HEK293 (cell line): Measurements from ENCODE around the gene MIA3.

Experiments used
- CTCF ChIA-PET: fragments of 350-600 bp; formaldehyde crosslinking; extraction: SDS; loops from one replicate; lab custom pipeline; 2021; ENCODE audit warnings: antibody characterized with exemption; lab: Yijun Ruan, JAX
- POLR2A ChIA-PET: fragments of 300-600 bp; formaldehyde crosslinking; extraction: SDS; loops from one replicate; lab custom pipeline; 2020; ENCODE audit warnings: antibody characterized with exemption, inconsistent platforms; lab: Yijun Ruan, JAX
- H3K27ac ChIP-seq: fragments of 200-500 bp; sonication (Bioruptor generic); 2 replicates; pipeline ENCODE4 v1.5.1; 2014; ENCODE audit warnings: low read depth, low read length, control low read depth, inconsistent platforms; ENCODE audit errors: extremely low read depth
- H3K36me3 ChIP-seq, 2 experiments: fragments of 200-500 bp in 1 of 2; sonication (Bioruptor generic) in 1 of 2; 1 replicate in 1 of 2; 2 replicates in 1 of 2; pipeline ENCODE4 v1.5.1; 2014 to 2017; ENCODE audit warnings: inconsistent platforms in 2 of 2, low read length in 2 of 2; ENCODE audit not compliant: control insufficient read depth in 2 of 2, insufficient read depth in 1 of 2
- H3K4me1 ChIP-seq: fragments of 200-500 bp; sonication (Bioruptor generic); 2 replicates; pipeline ENCODE4 v1.5.1; 2014; ENCODE audit warnings: mild to moderate bottlenecking, low read length, inconsistent platforms; ENCODE audit not compliant: control insufficient read depth, insufficient read depth
- H3K4me3 ChIP-seq: 2 replicates; pipeline ENCODE4 v1.5.1; 2011; ENCODE audit warnings: low read depth, mild to moderate bottlenecking, control low read depth, low read length, moderate library complexity
- H3K9me3 ChIP-seq: fragments of 200-500 bp; sonication (Bioruptor generic); 2 replicates; pipeline ENCODE4 v1.5.1; 2014; ENCODE audit warnings: low read depth, low read length, inconsistent platforms; ENCODE audit not compliant: control insufficient read depth, insufficient read depth
- BCL11A ChIP-seq: fragments of 450-650 bp; formaldehyde crosslinking; IDR thresholded peaks from 2 replicates; pipeline ENCODE4 v1.5.1; 2016; ENCODE audit warnings: low read depth, missing biosample characterization, missing genetic modification characterization
- CTCF ChIP-seq: fragments of 450-650 bp; formaldehyde crosslinking; IDR thresholded peaks from 2 replicates; pipeline ENCODE4 v1.5.1; 2016; ENCODE audit warnings: missing biosample characterization, missing genetic modification characterization
- GFI1B ChIP-seq: fragments of 450-650 bp; formaldehyde crosslinking; IDR thresholded peaks from 2 replicates; pipeline ENCODE4 v1.5.1; 2016; ENCODE audit warnings: missing biosample characterization, missing genetic modification characterization
- GLI4 ChIP-seq: fragments of 450-650 bp; formaldehyde crosslinking; IDR thresholded peaks from 2 replicates; pipeline ENCODE4 v1.5.1; 2016; ENCODE audit warnings: missing biosample characterization, missing genetic modification characterization
- GLIS1 ChIP-seq: fragments of 450-650 bp; formaldehyde crosslinking; IDR thresholded peaks from 2 replicates; pipeline ENCODE4 v1.5.1; 2016; ENCODE audit warnings: missing biosample characterization, missing genetic modification characterization
- HOXD13 ChIP-seq: sonication (generic); formaldehyde crosslinking; IDR thresholded peaks from 2 replicates; pipeline ENCODE4 v1.8.0; 2022; ENCODE audit warnings: missing genetic modification reagents, borderline replicate concordance
- SP7 ChIP-seq: fragments of 450-650 bp; formaldehyde crosslinking; IDR thresholded peaks from 2 replicates; pipeline ENCODE4 v1.5.1; 2016; ENCODE audit warnings: missing biosample characterization, missing genetic modification characterization
- WT1 ChIP-seq: fragments of 450-650 bp; formaldehyde crosslinking; IDR thresholded peaks from 2 replicates; pipeline ENCODE4 v1.5.1; 2016; ENCODE audit warnings: missing biosample characterization, missing genetic modification characterization
- ZBTB1 ChIP-seq: fragments of 450-650 bp; formaldehyde crosslinking; IDR thresholded peaks from 2 replicates; pipeline ENCODE4 v1.5.1; 2016; ENCODE audit warnings: missing biosample characterization, missing genetic modification characterization
- ZBTB26 ChIP-seq: fragments of 450-650 bp; formaldehyde crosslinking; optimal IDR thresholded peaks from 2 replicates; pipeline ENCODE3; 2016; ENCODE audit warnings: missing biosample characterization, mild to moderate bottlenecking, missing genetic modification characterization
- ZBTB44 ChIP-seq: fragments of 450-650 bp; IDR thresholded peaks from 2 replicates; pipeline ENCODE4 v1.5.1; 2018; ENCODE audit warnings: missing biosample characterization, mild to moderate bottlenecking, missing genetic modification characterization
- ZBTB8A ChIP-seq: fragments of 450-650 bp; formaldehyde crosslinking; IDR thresholded peaks from 2 replicates; pipeline ENCODE4 v1.5.1; 2016; ENCODE audit warnings: missing biosample characterization, missing genetic modification characterization
- ZFP69B ChIP-seq: fragments of 450-650 bp; formaldehyde crosslinking; IDR thresholded peaks from 2 replicates; pipeline ENCODE4 v1.5.1; 2016; ENCODE audit warnings: missing biosample characterization, missing genetic modification characterization
- ZNF10 ChIP-seq: fragments of 450-650 bp; formaldehyde crosslinking; IDR thresholded peaks from 2 replicates; pipeline ENCODE4 v1.5.1; 2017; ENCODE audit warnings: missing biosample characterization, missing genetic modification characterization
- ZNF184 ChIP-seq: fragments of 450-650 bp; IDR thresholded peaks from 2 replicates; pipeline ENCODE4 v1.5.1; 2018; ENCODE audit warnings: missing biosample characterization, mild to moderate bottlenecking, missing genetic modification characterization
- ZNF274 ChIP-seq, 2 experiments: fragments of 200-500 bp in 1 of 2; fragments of 450-650 bp in 1 of 2; sonication (Bioruptor generic) in 1 of 2; formaldehyde crosslinking in 1 of 2; IDR thresholded peaks; 2 replicates each; pipeline versions ENCODE4 v1.5.1 to v1.6.1; 2014 to 2016; ENCODE audit warnings: borderline replicate concordance in 1 of 2, inconsistent platforms in 1 of 2, low read length in 1 of 2, missing biosample characterization in 1 of 2, missing genetic modification characterization in 1 of 2
- ZNF335 ChIP-seq: fragments of 450-650 bp; formaldehyde crosslinking; conservative IDR thresholded peaks from 2 replicates; pipeline ENCODE4 v1.5.1; 2016; ENCODE audit warnings: missing biosample characterization, missing genetic modification characterization
- ZNF571 ChIP-seq: fragments of 450-650 bp; formaldehyde crosslinking; IDR thresholded peaks from 2 replicates; pipeline ENCODE4 v1.5.0; 2017; ENCODE audit warnings: missing biosample characterization, missing genetic modification characterization
- ZNF658 ChIP-seq: fragments of 450-650 bp; formaldehyde crosslinking; IDR thresholded peaks from 2 replicates; pipeline ENCODE4; 2016; ENCODE audit warnings: missing biosample characterization, missing genetic modification characterization
- ZNF830 ChIP-seq: fragments of 450-650 bp; IDR thresholded peaks from 2 replicates; pipeline ENCODE4 v1.5.0; 2018; ENCODE audit warnings: missing biosample characterization, missing genetic modification characterization, low read depth, mild to moderate bottlenecking, moderate library complexity
- TF ChIP-seq, protein P1 (sequence below): fragments of 450-650 bp; formaldehyde crosslinking; IDR thresholded peaks from 2 replicates; pipeline ENCODE4 v1.5.1; 2016; ENCODE audit warnings: missing biosample characterization, missing genetic modification characterization

Gene MIA3

GRCh38 chr1:222697203-222697602, 79.3 kb downstream of the MIA3 start (continued):
- TF ChIP-seq, protein P1, sequence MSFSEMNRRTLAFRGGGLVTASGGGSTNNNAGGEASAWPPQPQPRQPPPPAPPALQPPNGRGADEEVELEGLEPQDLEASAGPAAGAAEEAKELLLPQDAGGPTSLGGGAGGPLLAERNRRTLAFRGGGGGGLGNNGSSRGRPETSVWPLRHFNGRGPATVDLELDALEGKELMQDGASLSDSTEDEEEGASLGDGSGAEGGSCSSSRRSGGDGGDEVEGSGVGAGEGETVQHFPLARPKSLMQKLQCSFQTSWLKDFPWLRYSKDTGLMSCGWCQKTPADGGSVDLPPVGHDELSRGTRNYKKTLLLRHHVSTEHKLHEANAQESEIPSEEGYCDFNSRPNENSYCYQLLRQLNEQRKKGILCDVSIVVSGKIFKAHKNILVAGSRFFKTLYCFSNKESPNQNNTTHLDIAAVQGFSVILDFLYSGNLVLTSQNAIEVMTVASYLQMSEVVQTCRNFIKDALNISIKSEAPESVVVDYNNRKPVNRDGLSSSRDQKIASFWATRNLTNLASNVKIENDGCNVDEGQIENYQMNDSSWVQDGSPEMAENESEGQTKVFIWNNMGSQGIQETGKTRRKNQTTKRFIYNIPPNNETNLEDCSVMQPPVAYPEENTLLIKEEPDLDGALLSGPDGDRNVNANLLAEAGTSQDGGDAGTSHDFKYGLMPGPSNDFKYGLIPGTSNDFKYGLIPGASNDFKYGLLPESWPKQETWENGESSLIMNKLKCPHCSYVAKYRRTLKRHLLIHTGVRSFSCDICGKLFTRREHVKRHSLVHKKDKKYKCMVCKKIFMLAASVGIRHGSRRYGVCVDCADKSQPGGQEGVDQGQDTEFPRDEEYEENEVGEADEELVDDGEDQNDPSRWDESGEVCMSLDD (tag by site-specific recombination), result no peak
- TF ChIP-seq BCL11A (tag by site-specific recombination) (no peak), ZFP69B (tag by site-specific recombination) (no peak), GLI4 (tag by site-specific recombination) (no peak), ZNF274 (IDR thresholded peaks at IDR 0.05; ENCODE audit: low read length) (no peak), ZNF274 (tag by site-specific recombination; IDR thresholded peaks at IDR 0.05; ENCODE audit: borderline replicate concordance) (no peak), ZBTB44 (tag by site-specific recombination) (no peak), ZBTB26 (tag by site-specific recombination) (no peak), ZBTB8A (tag by site-specific recombination) (no peak)

- CTCF ChIA-PET, result interaction anchor here (0.6 kb wide), 3 partner anchors 98 to 1264 kb away, joined by 3 to 4 read pairs (median 4); no protein-coding TSS in a partner anchor
- POLR2A ChIA-PET, result no interaction called here
- no peak overlapping the region for H3K27ac ChIP-seq
- no peak overlapping the region for H3K4me3 ChIP-seq
- H3K36me3 ChIP-seq, result peaks cover 19 to 23% of the 10 kb centered on the region in 2 experiments
- H3K4me1 ChIP-seq, result no peaks in the 10 kb centered on the region
- TF ChIP-seq ZNF830 (tag by site-specific recombination) (no peak), ZNF335 (tag by site-specific recombination) (no peak), SP7 (tag by site-specific recombination) (no peak), WT1 (tag by site-specific recombination) (no peak), ZBTB1 (tag by site-specific recombination) (no peak)
- TF ChIP-seq, all 188 proteins: peak for 0
- H3K9me3 ChIP-seq, result no peaks in the 10 kb centered on the region
These were observed 79.9 kb downstream of the MIA3 start for GRCh38 chr1:222697826-222698225.

DNA sequence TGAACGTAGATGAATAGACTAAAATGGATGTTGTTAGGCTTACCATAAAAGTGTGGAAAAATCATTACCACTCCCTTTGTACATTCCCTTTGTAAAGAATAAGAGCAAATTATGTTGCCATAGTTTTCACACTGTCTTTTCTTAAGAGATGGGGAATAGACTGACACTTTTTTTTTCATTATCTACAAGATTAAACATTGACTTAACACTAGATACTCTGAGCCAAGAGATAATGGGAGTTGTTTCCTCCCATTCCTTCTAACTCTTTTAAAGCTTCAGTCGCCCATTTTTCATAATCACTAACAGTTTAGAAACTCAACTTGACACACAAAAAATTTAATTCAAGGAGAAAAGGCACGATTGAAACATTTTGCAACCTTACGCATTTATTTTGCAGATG, 84.3 kb downstream of the MIA3 start:
- H3K4me3 ChIP-seq, result no peak overlapping the region
- H3K9me3 ChIP-seq, result no peaks in the 10 kb centered on the region
- H3K27ac ChIP-seq, result no peak overlapping the region
- CTCF ChIA-PET, result interaction anchor here (0.6 kb wide), 1 partner anchor 398 kb away, joined by 4 read pairs; no protein-coding TSS in a partner anchor
- H3K4me1 ChIP-seq, result no peaks in the 10 kb centered on the region
- TF ChIP-seq ZNF184 (tag by site-specific recombination) (no peak), GLIS1 (tag by site-specific recombination) (no peak), ZNF658 (no peak), CTCF (tag by site-specific recombination) (no peak), ZNF10 (tag by site-specific recombination) (no peak), GFI1B (tag by site-specific recombination) (no peak), ZNF571 (tag by site-specific recombination) (no peak), HOXD13 (no peak)
- peaks cover 15 to 20% of the 10 kb centered on the region in 2 experiments for H3K36me3 ChIP-seq
- POLR2A ChIA-PET, result no interaction called here
